ENCODE results near the gene TIAM1.

Gene TIAM1

GRCh38 chr21:31255896-31256295 is 88.2 kb downstream of the TIAM1 start:
- Histone ChIP-seq H3K36me3 (peaks cover 0 to 35% (median 15%) of the 10 kb centered on the region in 11 experiments; a peak in 21 of 22 replicates), H3K9ac (no peak overlapping the region), H3K4me1 (peaks cover 0 to 4% (median 0%) of the 10 kb centered on the region in 10 experiments; a peak in 1 of 20 replicates), H3K4me2 (no peak overlapping the region), H3K4me3 (no peak overlapping the region), H3K27me3 (no peaks in the 10 kb centered on the region), H4K20me1 (peaks cover 0 to 8% (median 0%) of the 10 kb centered on the region in 11 experiments; a peak in 1 of 22 replicates), H3K9me3 (replicated peaks in 1 of 11) (peaks cover 0 to 5% (median 0%) of the 10 kb centered on the region in 11 experiments; a peak in 3 of 22 replicates), H3K27ac (no peak overlapping the region)
- no peak for TF ChIP-seq Cebpa-rat (IDR thresholded peaks at IDR 0.05)

- H3K4me2 ChIP-seq = no peak overlapping the region
- H3K4me3 ChIP-seq = no peak overlapping the region
- H3K9ac ChIP-seq = no peak overlapping the region
- H4K20me1 ChIP-seq = peaks cover 0 to 8% (median 0%) of the 10 kb centered on the region in 11 experiments; a peak in 1 of 22 replicates
- TF ChIP-seq Cebpa-rat (IDR thresholded peaks at IDR 0.05) = no peak
- H3K27me3 ChIP-seq = no peaks in the 10 kb centered on the region
- H3K4me1 ChIP-seq = no peaks in the 10 kb centered on the region
- H3K27ac ChIP-seq = no peak overlapping the region
- H3K9me3 ChIP-seq (replicated peaks in 1 of 11) = peaks cover 0 to 5% (median 0%) of the 10 kb centered on the region in 11 experiments; a peak in 3 of 22 replicates
- peaks cover 0 to 43% (median 17%) of the 10 kb centered on the region in 11 experiments; a peak in 21 of 22 replicates for H3K36me3 ChIP-seq
These were observed 89.0 kb downstream of the TIAM1 start for GRCh38 chr21:31255036-31255435.

GRCh38 chr21:31254131-31254530 is 89.9 kb downstream of the TIAM1 start:
- no peak overlapping the region for H3K4me3 ChIP-seq
- no peaks in the 10 kb centered on the region for H3K4me1 ChIP-seq
- peaks cover 0 to 7% (median 0%) of the 10 kb centered on the region in 11 experiments; a peak in 3 of 22 replicates for H3K9me3 ChIP-seq (replicated peaks in 1 of 11)
- H4K20me1 ChIP-seq = peaks cover 0 to 8% (median 0%) of the 10 kb centered on the region in 11 experiments; a peak in 1 of 22 replicates
- TF ChIP-seq Cebpa-rat (IDR thresholded peaks at IDR 0.05) = no peak
- no peak overlapping the region for H3K9ac ChIP-seq
- no peak overlapping the region for H3K4me2 ChIP-seq
- H3K27ac ChIP-seq = no peak overlapping the region
- peaks cover 0 to 47% (median 24%) of the 10 kb centered on the region in 11 experiments; a peak in 21 of 22 replicates for H3K36me3 ChIP-seq
- H3K27me3 ChIP-seq = no peaks in the 10 kb centered on the region

- Histone ChIP-seq H4K20me1 (peaks cover 0 to 8% (median 0%) of the 10 kb centered on the region in 11 experiments; a peak in 1 of 22 replicates), H3K27me3 (no peaks in the 10 kb centered on the region), H3K9me3 (replicated peaks in 1 of 11) (peaks cover 0 to 7% (median 0%) of the 10 kb centered on the region in 11 experiments; a peak in 3 of 22 replicates), H3K4me3 (no peak overlapping the region), H3K36me3 (peaks cover 0 to 49% (median 26%) of the 10 kb centered on the region in 11 experiments; a peak in 21 of 22 replicates), H3K4me1 (no peaks in the 10 kb centered on the region), H3K27ac (no peak overlapping the region), H3K9ac (no peak overlapping the region), H3K4me2 (no peak overlapping the region)
- no peak for TF ChIP-seq Cebpa-rat (IDR thresholded peaks at IDR 0.05)
These were observed 90.4 kb downstream of the TIAM1 start for GRCh38 chr21:31253684-31254083.

- H3K36me3 ChIP-seq = peaks cover 0 to 60% (median 34%) of the 10 kb centered on the region in 11 experiments; a peak in 21 of 22 replicates
- TF ChIP-seq Cebpa-rat (IDR thresholded peaks at IDR 0.05) = no peak
- H3K9ac ChIP-seq = no peak overlapping the region
- H3K27ac ChIP-seq = no peak overlapping the region
- H3K4me3 ChIP-seq = no peak overlapping the region
- H4K20me1 ChIP-seq = peaks cover 0 to 8% (median 0%) of the 10 kb centered on the region in 11 experiments; a peak in 1 of 22 replicates
- no peaks in the 10 kb centered on the region for H3K27me3 ChIP-seq
- H3K4me2 ChIP-seq = no peak overlapping the region
- H3K9me3 ChIP-seq (replicated peaks in 1 of 11) = peaks cover 0 to 7% (median 0%) of the 10 kb centered on the region in 11 experiments; a peak in 3 of 22 replicates
- no peaks in the 10 kb centered on the region for H3K4me1 ChIP-seq
These were observed 91.5 kb downstream of the TIAM1 start for GRCh38 chr21:31252611-31253010.

GRCh38 chr21:31252091-31252490 is 92.0 kb downstream of the TIAM1 start:
- Histone ChIP-seq H3K27me3 (no peaks in the 10 kb centered on the region), H3K4me1 (no peaks in the 10 kb centered on the region), H3K36me3 (peaks cover 0 to 65% (median 37%) of the 10 kb centered on the region in 11 experiments; a peak in 21 of 22 replicates), H3K9me3 (replicated peaks in 1 of 11) (peaks cover 0 to 7% (median 0%) of the 10 kb centered on the region in 11 experiments; a peak in 3 of 22 replicates), H3K27ac (no peak overlapping the region), H3K4me3 (no peak overlapping the region), H3K4me2 (no peak overlapping the region), H3K9ac (no peak overlapping the region), H4K20me1 (peaks cover 0 to 8% (median 0%) of the 10 kb centered on the region in 11 experiments; a peak in 1 of 22 replicates)
- TF ChIP-seq Cebpa-rat (IDR thresholded peaks at IDR 0.05) = no peak

- H3K9ac ChIP-seq = no peak overlapping the region
- no peak overlapping the region for H3K27ac ChIP-seq
- TF ChIP-seq Cebpa-rat (IDR thresholded peaks at IDR 0.05) = no peak
- H3K36me3 ChIP-seq = peaks cover under 1 to 69% (median 41%) of the 10 kb centered on the region in 11 experiments; a peak in 21 of 22 replicates
- no peak overlapping the region for H3K4me2 ChIP-seq
- H4K20me1 ChIP-seq = peaks cover 0 to 8% (median 0%) of the 10 kb centered on the region in 11 experiments; a peak in 1 of 22 replicates
- H3K4me1 ChIP-seq = no peaks in the 10 kb centered on the region
- no peaks in the 10 kb centered on the region for H3K27me3 ChIP-seq
- H3K9me3 ChIP-seq (replicated peaks in 1 of 11) = peaks cover 0 to 7% (median 0%) of the 10 kb centered on the region in 11 experiments; a peak in 3 of 22 replicates
- no peak overlapping the region for H3K4me3 ChIP-seq
These were observed 92.4 kb downstream of the TIAM1 start for GRCh38 chr21:31251686-31252085.

GRCh38 chr21:31248598-31248997 is 95.5 kb downstream of the TIAM1 start:
- Histone ChIP-seq H3K4me2 (no peak overlapping the region), H3K36me3 (peaks cover 31 to 91% (median 71%) of the 10 kb centered on the region in 11 experiments), H3K9me3 (replicated peaks in 1 of 11) (peaks cover 9 to 29% (median 16%) of the 10 kb centered on the region in 11 experiments), H3K27me3 (no peaks in the 10 kb centered on the region), H3K27ac (no peak overlapping the region), H3K9ac (no peak overlapping the region), H3K4me3 (no peak overlapping the region), H3K4me1 (no peaks in the 10 kb centered on the region), H4K20me1 (peaks cover 0 to 4% (median 0%) of the 10 kb centered on the region in 11 experiments; a peak in 1 of 22 replicates)
- TF ChIP-seq Cebpa-rat (IDR thresholded peaks at IDR 0.05) = no peak

- no peaks in the 10 kb centered on the region for H3K4me1 ChIP-seq
- H3K27me3 ChIP-seq = no peaks in the 10 kb centered on the region
- no peak overlapping the region for H3K27ac ChIP-seq
- H4K20me1 ChIP-seq = no peaks in the 10 kb centered on the region
- H3K4me3 ChIP-seq = no peak overlapping the region; a peak in 1 of 20 replicates
- H3K36me3 ChIP-seq = peaks cover 67 to 100% (median 82%) of the 10 kb centered on the region in 11 experiments
- no peak for TF ChIP-seq Cebpa-rat (IDR thresholded peaks at IDR 0.05)
- H3K4me2 ChIP-seq = no peak overlapping the region
- no peak overlapping the region for H3K9ac ChIP-seq
- peaks cover 48 to 64% (median 59%) of the 10 kb centered on the region in 11 experiments for H3K9me3 ChIP-seq (replicated peaks in 1 of 11)
These were observed 100.5 kb downstream of the TIAM1 start for GRCh38 chr21:31243611-31244010.

All from BLaER1 treated with 17β-estradiol and CSF1 and Interleukin-3, amounts not matched to agents 10 nM and 100 nM (cell line).